Measurements from ENCODE around the gene LCNL1. TPM values are rescaled to one million over a fixed set of nuclear protein-coding genes. Genes with fewer than 3 reads are reported as not detected.

The LCNL1 gene
- total and polyA plus RNA-seq, 4 donors = 0.01 to 0.08 TPM; not detected in 2

DNA sequence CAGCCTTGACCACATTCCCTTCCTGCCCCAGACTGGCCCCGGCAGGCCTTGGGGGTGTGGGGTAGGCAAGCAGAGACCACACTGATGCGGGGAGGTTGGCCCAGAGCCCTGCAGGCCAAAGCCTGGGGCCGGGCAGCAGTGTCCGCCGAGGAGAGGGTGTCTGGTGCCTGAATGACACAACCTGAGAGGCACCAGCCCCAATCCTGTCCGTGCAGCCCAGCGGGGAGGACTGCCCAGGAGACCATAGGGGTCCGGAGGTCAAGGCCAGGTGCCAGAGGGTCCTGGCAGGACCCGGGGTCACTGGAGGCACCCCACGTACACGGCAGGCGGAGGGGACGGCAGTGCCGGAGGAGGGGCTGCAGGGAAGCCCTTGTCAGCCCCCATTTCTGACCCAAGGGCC is 11.0 kb upstream of the LCNL1 start:
- TF ChIP-seq, protein P1, sequence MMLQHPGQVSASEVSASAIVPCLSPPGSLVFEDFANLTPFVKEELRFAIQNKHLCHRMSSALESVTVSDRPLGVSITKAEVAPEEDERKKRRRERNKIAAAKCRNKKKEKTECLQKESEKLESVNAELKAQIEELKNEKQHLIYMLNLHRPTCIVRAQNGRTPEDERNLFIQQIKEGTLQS (IDR thresholded peaks at IDR 0.05) = no peak
- no peak for TF ChIP-seq EGR1 (IDR thresholded peaks at IDR 0.05; ENCODE audit: low read depth in 2 of 2)
- TF ChIP-seq, protein P2, sequence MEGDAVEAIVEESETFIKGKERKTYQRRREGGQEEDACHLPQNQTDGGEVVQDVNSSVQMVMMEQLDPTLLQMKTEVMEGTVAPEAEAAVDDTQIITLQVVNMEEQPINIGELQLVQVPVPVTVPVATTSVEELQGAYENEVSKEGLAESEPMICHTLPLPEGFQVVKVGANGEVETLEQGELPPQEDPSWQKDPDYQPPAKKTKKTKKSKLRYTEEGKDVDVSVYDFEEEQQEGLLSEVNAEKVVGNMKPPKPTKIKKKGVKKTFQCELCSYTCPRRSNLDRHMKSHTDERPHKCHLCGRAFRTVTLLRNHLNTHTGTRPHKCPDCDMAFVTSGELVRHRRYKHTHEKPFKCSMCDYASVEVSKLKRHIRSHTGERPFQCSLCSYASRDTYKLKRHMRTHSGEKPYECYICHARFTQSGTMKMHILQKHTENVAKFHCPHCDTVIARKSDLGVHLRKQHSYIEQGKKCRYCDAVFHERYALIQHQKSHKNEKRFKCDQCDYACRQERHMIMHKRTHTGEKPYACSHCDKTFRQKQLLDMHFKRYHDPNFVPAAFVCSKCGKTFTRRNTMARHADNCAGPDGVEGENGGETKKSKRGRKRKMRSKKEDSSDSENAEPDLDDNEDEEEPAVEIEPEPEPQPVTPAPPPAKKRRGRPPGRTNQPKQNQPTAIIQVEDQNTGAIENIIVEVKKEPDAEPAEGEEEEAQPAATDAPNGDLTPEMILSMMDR (IDR thresholded peaks at IDR 0.05; ENCODE audit: low read depth, low read length, missing input control) = no peak
- TF ChIP-seq, protein P3, sequence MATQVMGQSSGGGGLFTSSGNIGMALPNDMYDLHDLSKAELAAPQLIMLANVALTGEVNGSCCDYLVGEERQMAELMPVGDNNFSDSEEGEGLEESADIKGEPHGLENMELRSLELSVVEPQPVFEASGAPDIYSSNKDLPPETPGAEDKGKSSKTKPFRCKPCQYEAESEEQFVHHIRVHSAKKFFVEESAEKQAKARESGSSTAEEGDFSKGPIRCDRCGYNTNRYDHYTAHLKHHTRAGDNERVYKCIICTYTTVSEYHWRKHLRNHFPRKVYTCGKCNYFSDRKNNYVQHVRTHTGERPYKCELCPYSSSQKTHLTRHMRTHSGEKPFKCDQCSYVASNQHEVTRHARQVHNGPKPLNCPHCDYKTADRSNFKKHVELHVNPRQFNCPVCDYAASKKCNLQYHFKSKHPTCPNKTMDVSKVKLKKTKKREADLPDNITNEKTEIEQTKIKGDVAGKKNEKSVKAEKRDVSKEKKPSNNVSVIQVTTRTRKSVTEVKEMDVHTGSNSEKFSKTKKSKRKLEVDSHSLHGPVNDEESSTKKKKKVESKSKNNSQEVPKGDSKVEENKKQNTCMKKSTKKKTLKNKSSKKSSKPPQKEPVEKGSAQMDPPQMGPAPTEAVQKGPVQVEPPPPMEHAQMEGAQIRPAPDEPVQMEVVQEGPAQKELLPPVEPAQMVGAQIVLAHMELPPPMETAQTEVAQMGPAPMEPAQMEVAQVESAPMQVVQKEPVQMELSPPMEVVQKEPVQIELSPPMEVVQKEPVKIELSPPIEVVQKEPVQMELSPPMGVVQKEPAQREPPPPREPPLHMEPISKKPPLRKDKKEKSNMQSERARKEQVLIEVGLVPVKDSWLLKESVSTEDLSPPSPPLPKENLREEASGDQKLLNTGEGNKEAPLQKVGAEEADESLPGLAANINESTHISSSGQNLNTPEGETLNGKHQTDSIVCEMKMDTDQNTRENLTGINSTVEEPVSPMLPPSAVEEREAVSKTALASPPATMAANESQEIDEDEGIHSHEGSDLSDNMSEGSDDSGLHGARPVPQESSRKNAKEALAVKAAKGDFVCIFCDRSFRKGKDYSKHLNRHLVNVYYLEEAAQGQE (IDR thresholded peaks at IDR 0.05) = no peak
- TF ChIP-seq HNF4G (IDR thresholded peaks at IDR 0.05) = no peak
- TF ChIP-seq RXRA (IDR thresholded peaks at IDR 0.05) = no peak
- no peak for TF ChIP-seq RAD21 (IDR thresholded peaks at IDR 0.05)
- TF ChIP-seq, protein P4, sequence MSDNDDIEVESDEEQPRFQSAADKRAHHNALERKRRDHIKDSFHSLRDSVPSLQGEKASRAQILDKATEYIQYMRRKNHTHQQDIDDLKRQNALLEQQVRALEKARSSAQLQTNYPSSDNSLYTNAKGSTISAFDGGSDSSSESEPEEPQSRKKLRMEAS (IDR thresholded peaks at IDR 0.05) = no peak
- no peak for TF ChIP-seq GABPA (IDR thresholded peaks at IDR 0.05 in 1 of 2, conservative IDR thresholded peaks at IDR 0.05 in 1 of 2)
- H3K36me3 ChIP-seq (ENCODE audit: control insufficient read depth in 4 of 4, insufficient read depth in 3 of 4, low read depth in 1 of 4, low read length in 3 of 4) = no peaks in the 10 kb centered on the region
- no peak for DNase-seq (ENCODE audit: low spot score)
- H3K9me3 ChIP-seq (ENCODE audit: control insufficient read depth in 4 of 4, low read length in 3 of 4) = no peaks in the 10 kb centered on the region
- H3K4me1 ChIP-seq (ENCODE audit: control insufficient read depth in 4 of 4, insufficient read depth in 4 of 4, low read length in 3 of 4) = no peaks in the 10 kb centered on the region
- no peak overlapping the region for H3K4me3 ChIP-seq (ENCODE audit: low read depth in 1 of 3, low read length in 3 of 3)
- no peak overlapping the region for H3K9ac ChIP-seq (ENCODE audit: low read depth in 1 of 2, low read length in 2 of 2)
- H3K27me3 ChIP-seq (ENCODE audit: control insufficient read depth in 4 of 4, insufficient read depth in 4 of 4, low read length in 3 of 4) = no peaks in the 10 kb centered on the region
- no peak overlapping the region for H3K27ac ChIP-seq (ENCODE audit: low read depth in 1 of 2, low read length in 2 of 2)
- 87% methylated on average over 14 of the region's 14 CpGs for WGBS

DNA sequence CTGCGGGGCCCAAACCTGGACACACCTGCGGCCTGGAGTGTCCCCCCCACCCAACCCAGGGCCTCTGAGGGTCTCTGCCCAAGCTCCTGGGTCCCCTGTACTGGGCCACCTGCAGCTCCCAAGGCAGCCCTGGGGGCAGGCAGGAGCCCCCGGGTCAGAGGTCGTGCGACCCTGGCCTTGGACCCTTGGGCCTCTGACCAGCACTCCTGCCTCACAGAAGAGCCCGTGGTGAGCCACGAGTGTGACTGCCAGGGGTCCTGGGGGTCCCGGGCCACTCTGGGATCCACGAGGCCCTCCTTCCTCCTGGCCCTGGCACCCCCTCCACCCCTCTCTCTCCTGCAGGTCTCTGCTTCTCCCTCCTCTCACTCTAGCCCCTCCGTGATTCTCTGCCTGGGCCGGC is 10.5 kb upstream of the LCNL1 start:
- WGBS = 78% methylated on average over 11 of the region's 11 CpGs
- Histone ChIP-seq H3K27me3 (ENCODE audit: control insufficient read depth in 4 of 4, insufficient read depth in 4 of 4, low read length in 3 of 4) (no peaks in the 10 kb centered on the region), H3K27ac (ENCODE audit: low read depth in 1 of 2, low read length in 2 of 2) (no peak overlapping the region), H3K9me3 (ENCODE audit: control insufficient read depth in 4 of 4, low read length in 3 of 4) (no peaks in the 10 kb centered on the region), H3K9ac (ENCODE audit: low read depth in 1 of 2, low read length in 2 of 2) (no peak overlapping the region), H3K36me3 (ENCODE audit: control insufficient read depth in 4 of 4, insufficient read depth in 3 of 4, low read depth in 1 of 4, low read length in 3 of 4) (no peaks in the 10 kb centered on the region), H3K4me1 (ENCODE audit: control insufficient read depth in 4 of 4, insufficient read depth in 4 of 4, low read length in 3 of 4) (no peaks in the 10 kb centered on the region), H3K4me3 (ENCODE audit: low read depth in 1 of 3, low read length in 3 of 3) (no peak overlapping the region)
- TF ChIP-seq HNF4A (conservative IDR thresholded peaks at IDR 0.05) (no peak), TAF1 (conservative IDR thresholded peaks at IDR 0.05) (no peak), SP1 (IDR thresholded peaks at IDR 0.05) (no peak)
- TF ChIP-seq, protein P1 (IDR thresholded peaks at IDR 0.05) = no peak
- DNase-seq (ENCODE audit: low spot score) = no peak
